ENCODE data around the gene PLCB3.

DNA sequence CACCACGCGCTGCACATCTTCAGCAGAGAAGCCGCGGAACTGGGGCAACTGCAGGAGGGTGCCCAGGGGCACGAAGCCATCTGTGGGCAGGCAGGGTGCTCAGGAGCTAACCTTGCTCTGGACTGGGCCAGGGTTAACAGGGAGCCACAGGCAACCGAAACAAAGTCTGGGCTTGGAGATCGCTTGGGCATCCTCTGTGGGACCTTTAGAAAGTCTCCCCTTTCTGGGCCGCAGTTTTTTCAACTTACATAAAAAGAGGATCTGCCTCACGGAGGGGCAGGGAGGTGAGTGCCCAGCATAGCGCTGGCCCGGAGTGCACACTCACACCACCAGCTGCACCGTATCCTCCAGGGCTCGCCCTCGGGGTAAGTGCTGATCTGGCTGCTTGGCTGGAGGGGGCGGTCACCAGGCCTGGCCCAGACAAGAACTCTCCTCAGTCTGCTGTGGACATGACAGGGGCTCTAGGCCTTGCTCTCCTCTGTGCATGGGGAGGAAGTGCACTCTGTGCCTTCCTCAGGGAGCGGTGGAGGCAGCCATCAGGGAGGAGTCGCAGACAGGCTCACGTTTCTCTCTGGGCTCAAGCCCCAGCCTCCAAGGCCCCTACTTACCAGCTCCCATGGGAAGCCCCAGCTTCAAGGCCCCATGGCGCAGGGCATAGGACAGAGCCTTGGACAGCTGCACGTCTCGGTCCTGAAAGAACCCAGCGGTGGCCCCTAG lies 26.3 kb upstream of the PLCB3 start:
- TF ChIP-seq, protein P1, sequence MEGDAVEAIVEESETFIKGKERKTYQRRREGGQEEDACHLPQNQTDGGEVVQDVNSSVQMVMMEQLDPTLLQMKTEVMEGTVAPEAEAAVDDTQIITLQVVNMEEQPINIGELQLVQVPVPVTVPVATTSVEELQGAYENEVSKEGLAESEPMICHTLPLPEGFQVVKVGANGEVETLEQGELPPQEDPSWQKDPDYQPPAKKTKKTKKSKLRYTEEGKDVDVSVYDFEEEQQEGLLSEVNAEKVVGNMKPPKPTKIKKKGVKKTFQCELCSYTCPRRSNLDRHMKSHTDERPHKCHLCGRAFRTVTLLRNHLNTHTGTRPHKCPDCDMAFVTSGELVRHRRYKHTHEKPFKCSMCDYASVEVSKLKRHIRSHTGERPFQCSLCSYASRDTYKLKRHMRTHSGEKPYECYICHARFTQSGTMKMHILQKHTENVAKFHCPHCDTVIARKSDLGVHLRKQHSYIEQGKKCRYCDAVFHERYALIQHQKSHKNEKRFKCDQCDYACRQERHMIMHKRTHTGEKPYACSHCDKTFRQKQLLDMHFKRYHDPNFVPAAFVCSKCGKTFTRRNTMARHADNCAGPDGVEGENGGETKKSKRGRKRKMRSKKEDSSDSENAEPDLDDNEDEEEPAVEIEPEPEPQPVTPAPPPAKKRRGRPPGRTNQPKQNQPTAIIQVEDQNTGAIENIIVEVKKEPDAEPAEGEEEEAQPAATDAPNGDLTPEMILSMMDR (IDR thresholded peaks at IDR 0.05; ENCODE audit: low read depth, low read length), result no peak
- TF ChIP-seq EZH2phosphoT487 (IDR thresholded peaks at IDR 0.05; ENCODE audit: low read depth), result no peak

Data from OCI-LY3 (cell line).